Epidermal melanocyte (primary cell): Measurements from ENCODE around the gene ARMH1.
"Not testable (repeated sequence)": the region's sequence is repeated elsewhere in the genome, so short reads cannot be mapped to it uniquely, and the experiment has no call there.

Experiments used
- DNase-seq: peaks from one replicate; pipeline ENCODE4 v3.0.0; 2011; ENCODE audit warnings: low spot score; ENCODE audit not compliant: insufficient read length

The ARMH1 gene

GRCh38 chr1:44721485-44722361 lies 47.2 kb downstream of the ARMH1 start:
- DNase-seq: no peak

- no peak for DNase-seq
Observed at GRCh38 chr1:44723064-44723463, 48.5 kb downstream of the ARMH1 start.

GRCh38 chr1:44723496-44724295 lies 49.2 kb downstream of the ARMH1 start:
- DNase-seq: no peak

GRCh38 chr1:44724296-44724954 lies 49.9 kb downstream of the ARMH1 start:
- DNase-seq: no peak

GRCh38 chr1:44724955-44725698 lies 50.6 kb downstream of the ARMH1 start:
- no peak for DNase-seq

GRCh38 chr1:44730741-44731512 lies 56.4 kb downstream of the ARMH1 start, which contains the start of gene RNU5D-1:
TSS of gene RNU5D-1 (minus strand) at chr1:44731170.
- DNase-seq: peak; percentile 96

- DNase-seq: no peak
Observed at GRCh38 chr1:44733365-44733764, 58.9 kb downstream of the ARMH1 start.

GRCh38 chr1:44733784-44734183 lies 59.3 kb downstream of the ARMH1 start:
- no peak for DNase-seq

- DNase-seq: no peak
Observed at GRCh38 chr1:44735992-44736391, 61.5 kb downstream of the ARMH1 start.

GRCh38 chr1:44738953-44739306 lies 64.4 kb downstream of the ARMH1 start:
- DNase-seq: not testable (repeated sequence)

- peak; percentile 98 for DNase-seq
Observed at GRCh38 chr1:44739307-44740178, 65.0 kb downstream of the ARMH1 start, which contains the start of gene KIF2C. TSS of gene KIF2C (plus strand) at chr1:44739837. CDS start at chr1:44739933, 96 bp downstream.

GRCh38 chr1:44740179-44740617 lies 65.7 kb downstream of the ARMH1 start:
- no peak for DNase-seq

GRCh38 chr1:44743211-44743610 lies 68.7 kb downstream of the ARMH1 start:
- DNase-seq: no peak

GRCh38 chr1:44747878-44748277 lies 73.4 kb downstream of the ARMH1 start:
- DNase-seq: no peak

- DNase-seq: no peak
Observed at GRCh38 chr1:44757420-44757819, 82.9 kb downstream of the ARMH1 start.

- DNase-seq: no peak
Observed at GRCh38 chr1:44759077-44759476, 84.6 kb downstream of the ARMH1 start.

- DNase-seq: no peak
Observed at GRCh38 chr1:44760876-44761275, 86.4 kb downstream of the ARMH1 start.

- not testable (repeated sequence) for DNase-seq
Observed at GRCh38 chr1:44766421-44766820, 91.9 kb downstream of the ARMH1 start.
